Coronary artery (tissue), 2 donors: Measurements from ENCODE around the gene DOCK9.
A peak's percentile ranks its signal among the peaks of the same experiment; 100 is the strongest.

ENCODE experiments used
- DNase-seq: peaks from one replicate; pipeline ENCODE4 v3.0.0-alpha.2; 2017; ENCODE audit warnings: low spot score
- H3K27ac ChIP-seq, 2 donors: fragments of 200-600 bp; sonication (generic); one replicate each; pipeline ENCODE4 v1.5.1; 2016 to 2019
- H3K4me3 ChIP-seq: fragments of 200-600 bp; sonication (generic); 2 replicates; pipeline ENCODE4 v1.5.1; 2016; ENCODE audit warnings: mild to moderate bottlenecking, moderate library complexity
- CTCF ChIP-seq: fragments of 200-600 bp; sonication (generic); IDR thresholded peaks from one replicate; pipeline ENCODE4 v1.5.1; 2019; ENCODE audit warnings: antibody characterized with exemption

The DOCK9 gene

GRCh38 chr13:98845742-98846141 is 132.1 kb downstream of the DOCK9 start:
- H3K27ac ChIP-seq: no peak overlapping the region
- TF ChIP-seq CTCF: no peak
- DNase-seq: no peak

GRCh38 chr13:98844021-98844420 is 133.8 kb downstream of the DOCK9 start:
- DNase-seq: no peak
- no peak for TF ChIP-seq CTCF
- H3K4me3 ChIP-seq: no peak overlapping the region
- H3K27ac ChIP-seq: no peak overlapping the region

More at GRCh38 chr13:98845742-98846141, 132.1 kb downstream of the DOCK9 start:
- no peak overlapping the region for H3K4me3 ChIP-seq

GRCh38 chr13:98843482-98843877 is 134.4 kb downstream of the DOCK9 start:
- no peak for TF ChIP-seq CTCF
- Histone ChIP-seq H3K27ac (no peak overlapping the region), H3K4me3 (no peak overlapping the region)
- no peak for DNase-seq

GRCh38 chr13:98842858-98843481 is 134.9 kb downstream of the DOCK9 start:
- no peak overlapping the region for H3K27ac ChIP-seq
- TF ChIP-seq CTCF: peak; percentile 74
- DNase-seq: no peak
- no peak overlapping the region for H3K4me3 ChIP-seq

GRCh38 chr13:98842070-98842469 is 135.8 kb downstream of the DOCK9 start:
- no peak for TF ChIP-seq CTCF
- H3K4me3 ChIP-seq: no peak overlapping the region
- no peak for DNase-seq
- H3K27ac ChIP-seq: no peak overlapping the region

GRCh38 chr13:98839856-98840769 is 137.8 kb downstream of the DOCK9 start:
- TF ChIP-seq CTCF: peak; percentile 67
- Histone ChIP-seq H3K4me3 (no peak overlapping the region), H3K27ac (no peak overlapping the region)
- no peak for DNase-seq

- H3K27ac ChIP-seq: no peak overlapping the region
- no peak overlapping the region for H3K4me3 ChIP-seq
- DNase-seq: no peak
- TF ChIP-seq CTCF: no peak
Observed at GRCh38 chr13:98838776-98839175, 139.1 kb downstream of the DOCK9 start.
